NCI-H526 treated with DMSO at 0.1 percent for 48 hours (cell line): ENCODE measurements around the gene CARD11.

ENCODE experiments used
- DNase-seq: peaks from one replicate; lab custom pipeline; 2025; lab: John Stamatoyannopoulos, UW

Gene CARD11

DNA sequence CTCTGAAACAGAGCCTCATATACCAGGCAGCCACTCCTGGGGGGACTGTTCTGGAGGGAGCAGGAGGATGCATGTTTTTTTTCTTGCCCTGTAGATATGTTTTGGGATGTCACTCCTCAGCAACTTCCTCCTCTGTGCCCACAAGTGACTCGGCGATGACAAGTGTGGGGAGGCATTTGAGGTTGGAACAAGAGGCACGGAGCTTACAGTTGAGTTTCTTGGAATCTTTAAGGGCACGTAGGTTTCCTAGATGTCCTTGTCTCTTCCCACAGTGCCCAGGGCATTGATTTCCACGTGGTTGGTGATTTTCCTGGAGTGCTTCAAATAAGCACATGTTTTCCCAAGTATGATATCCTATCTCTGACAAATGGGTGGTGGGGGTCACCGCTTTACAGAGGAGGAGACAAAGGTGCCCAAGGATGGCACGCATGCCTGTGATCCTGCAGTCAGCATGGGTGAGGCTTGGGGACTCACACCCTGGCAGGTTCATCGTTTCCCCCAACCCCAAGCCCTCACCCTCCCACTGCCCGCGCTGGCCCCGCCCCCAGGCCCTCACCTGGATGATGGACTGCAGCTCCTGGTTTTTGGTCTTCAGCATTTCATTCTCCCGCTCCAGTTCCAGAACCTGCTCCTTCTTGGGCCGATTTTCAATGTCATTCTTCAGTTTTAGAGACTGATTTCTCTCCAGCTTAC lies 104.3 kb downstream of the CARD11 start:
- no peak for DNase-seq

DNA sequence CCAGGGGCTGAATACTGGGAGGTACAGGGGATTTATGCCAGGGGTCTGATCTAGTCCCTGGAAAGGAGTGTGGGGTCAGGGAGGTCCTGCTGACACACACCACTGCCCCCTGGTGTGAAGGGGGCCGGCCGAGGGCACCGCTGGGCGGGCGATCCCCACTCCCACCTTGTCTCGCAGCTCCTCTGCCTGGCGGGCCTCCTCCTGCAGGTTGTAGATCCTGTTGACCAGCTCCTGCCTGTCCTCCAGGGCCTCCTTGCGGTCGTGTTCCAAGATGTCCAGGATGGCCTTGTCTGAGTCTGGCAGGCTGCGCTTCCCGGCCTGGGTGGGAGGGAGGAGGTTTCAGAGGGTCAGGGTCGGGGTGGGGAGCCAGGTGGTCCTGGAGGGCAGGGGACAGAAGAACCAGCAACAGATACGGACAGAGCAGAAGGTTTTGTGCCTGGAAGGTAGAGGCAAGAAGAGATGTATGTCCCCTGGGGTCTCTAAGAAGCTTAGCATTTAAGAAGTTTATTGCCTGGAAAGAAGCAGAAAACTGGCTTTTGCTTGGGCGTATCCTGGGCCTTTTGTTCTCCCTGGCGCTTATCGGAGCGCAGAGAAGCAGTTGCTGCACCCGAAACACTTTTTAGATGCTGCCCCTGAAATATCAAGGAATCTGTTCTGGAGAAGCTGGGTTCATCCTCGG lies 105.0 kb downstream of the CARD11 start:
- DNase-seq: no peak

DNA sequence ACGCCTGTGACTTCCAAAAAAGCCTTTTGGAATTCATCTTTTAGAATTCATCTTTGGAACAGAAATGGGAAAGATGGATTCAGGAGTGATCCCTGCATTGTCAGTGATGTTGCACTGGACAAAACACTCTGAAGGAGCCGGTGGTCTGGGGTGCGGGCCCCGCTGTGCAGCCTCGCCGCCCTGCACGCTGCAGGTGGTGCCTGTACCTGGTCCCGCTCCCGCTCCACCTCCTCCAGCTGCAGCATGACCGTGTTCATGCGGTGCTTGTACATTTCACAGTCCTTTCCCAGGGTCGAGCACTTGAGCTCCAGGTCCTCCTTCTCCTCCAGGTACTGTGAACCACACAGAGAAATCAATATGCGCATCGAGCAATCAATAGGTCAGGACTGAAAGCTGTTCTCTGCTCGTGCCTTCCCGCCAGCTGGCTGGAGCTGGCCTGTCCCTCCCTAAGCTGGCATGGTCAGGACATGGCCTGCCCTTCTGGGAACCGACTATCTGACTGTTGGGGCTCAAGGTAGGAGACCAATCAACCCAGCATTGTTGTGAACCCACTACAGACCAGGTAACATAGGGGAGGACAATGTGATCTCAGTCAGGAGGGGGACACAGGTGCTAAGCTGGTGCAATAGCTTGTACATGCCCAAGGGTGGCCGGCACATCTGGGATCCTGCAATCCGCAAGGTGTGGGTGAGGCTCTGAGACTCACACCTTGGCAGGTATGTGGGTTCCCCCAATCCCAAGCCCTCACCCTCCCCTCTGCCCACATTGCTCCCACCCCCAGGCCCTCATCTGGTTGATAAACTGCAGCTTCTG lies 105.8 kb downstream of the CARD11 start:
- DNase-seq: no peak

DNA sequence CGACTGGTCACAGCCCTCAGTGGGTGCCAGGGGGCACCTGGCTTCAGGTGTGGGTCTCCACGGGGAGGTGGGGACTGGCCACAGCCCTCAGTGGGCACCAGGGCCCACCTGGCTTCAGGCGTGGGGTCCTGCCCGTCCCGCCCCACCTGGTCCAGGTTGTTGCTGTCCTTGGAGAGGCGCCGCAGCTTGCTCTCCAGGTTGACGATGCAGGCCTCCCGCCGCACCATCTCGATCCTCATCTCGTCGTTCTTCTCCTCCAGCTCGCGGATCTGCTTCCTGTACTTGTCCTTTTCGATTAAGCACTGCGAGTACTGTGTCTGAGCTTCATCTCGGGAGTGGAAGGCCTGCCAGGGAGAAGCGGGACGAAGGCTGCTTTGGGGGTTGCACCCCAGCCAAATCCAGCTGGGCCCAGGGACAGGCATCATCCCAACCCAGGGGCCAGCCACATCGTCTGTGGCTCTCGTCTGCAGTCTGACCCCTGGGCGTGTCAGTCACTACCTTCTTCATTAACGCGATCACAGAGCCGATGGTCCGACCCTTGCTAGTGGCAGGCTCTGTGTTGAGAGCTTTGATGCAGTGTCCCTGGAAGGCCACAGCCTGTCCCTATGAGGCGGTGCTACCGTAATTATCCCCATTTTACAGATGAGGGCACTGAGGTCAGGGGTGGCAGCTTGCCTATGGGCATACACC lies 106.6 kb downstream of the CARD11 start:
- DNase-seq: no peak

DNA sequence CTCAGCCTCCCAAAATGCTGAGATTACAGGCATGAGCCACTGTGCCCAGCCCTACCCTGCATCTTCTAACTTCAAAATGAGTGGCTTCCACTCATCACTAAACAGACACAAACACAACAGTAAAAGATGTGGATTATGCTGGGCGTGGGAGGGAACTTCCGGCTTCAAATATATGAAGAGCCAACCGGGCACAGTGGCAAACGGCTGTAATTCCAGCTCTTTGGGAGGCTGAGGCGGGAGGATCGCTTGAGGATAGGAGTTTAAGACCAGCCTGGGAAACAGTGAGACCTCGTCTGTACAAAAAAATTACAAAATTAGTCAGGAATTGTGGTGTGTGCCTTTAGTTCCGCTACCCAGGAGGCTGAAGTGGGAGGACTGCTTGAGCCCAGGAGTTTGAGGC lies 107.4 kb downstream of the CARD11 start:
- no peak for DNase-seq

DNA sequence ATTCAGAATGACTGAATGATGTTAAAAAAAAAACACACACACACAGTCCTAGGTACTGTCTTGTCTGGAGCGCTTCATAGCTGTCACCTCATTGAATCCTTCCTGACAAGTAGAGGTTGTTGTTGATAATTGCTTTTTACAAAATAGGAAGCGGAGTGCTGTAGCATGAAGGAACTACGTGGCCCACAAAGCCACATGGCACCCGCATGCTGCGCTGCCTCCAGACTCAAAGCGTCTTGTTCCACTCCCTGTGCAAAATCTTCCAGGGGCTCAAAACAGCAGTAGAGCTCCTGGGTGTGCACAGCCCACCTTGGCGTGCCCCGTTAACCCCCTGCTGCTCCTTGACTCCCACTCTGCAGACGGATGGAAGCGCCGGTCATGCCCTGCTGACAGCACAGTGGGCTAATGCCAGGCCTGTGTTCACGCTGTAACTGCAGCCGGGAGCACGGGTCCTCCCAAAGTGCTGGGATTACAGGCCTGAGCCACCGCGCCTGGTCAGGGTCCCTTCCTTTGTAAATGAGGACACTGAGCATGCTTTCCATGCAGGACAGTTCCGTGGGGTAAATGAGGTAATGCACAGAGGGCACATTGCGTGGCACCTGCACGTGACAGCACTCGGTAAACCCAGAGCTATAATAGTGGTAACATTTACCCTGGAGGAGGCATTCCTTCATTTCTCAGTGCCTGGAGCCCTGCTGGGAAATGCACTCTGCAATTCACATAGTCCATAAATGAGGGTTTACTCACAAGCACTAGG lies 108.5 kb downstream of the CARD11 start:
- no peak for DNase-seq

DNA sequence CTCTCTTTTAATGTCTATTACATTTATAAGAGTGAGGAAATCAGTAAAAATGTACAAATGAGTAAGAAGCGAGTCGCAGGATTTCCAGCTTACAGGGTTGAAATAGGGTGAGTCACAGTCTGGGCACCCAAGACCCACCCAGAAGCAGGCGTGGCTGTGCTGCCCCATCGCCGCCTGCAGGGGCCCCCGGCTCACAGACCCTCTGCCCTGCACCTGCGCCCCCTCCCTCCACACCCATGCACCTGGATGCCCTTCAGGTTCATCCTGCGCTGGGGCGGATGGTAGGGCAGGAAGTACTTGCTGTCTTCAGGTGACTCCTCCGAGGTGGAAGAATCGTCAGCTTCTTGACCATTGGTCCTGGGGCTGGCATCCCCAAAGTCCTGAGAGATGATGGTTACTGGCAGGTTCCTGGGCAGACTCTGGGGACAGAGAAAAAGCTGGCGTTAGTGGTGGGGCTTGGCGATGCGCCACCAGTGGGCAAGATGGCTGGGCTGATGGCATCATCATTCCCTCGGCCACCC lies 109.4 kb downstream of the CARD11 start:
- DNase-seq: no peak

DNA sequence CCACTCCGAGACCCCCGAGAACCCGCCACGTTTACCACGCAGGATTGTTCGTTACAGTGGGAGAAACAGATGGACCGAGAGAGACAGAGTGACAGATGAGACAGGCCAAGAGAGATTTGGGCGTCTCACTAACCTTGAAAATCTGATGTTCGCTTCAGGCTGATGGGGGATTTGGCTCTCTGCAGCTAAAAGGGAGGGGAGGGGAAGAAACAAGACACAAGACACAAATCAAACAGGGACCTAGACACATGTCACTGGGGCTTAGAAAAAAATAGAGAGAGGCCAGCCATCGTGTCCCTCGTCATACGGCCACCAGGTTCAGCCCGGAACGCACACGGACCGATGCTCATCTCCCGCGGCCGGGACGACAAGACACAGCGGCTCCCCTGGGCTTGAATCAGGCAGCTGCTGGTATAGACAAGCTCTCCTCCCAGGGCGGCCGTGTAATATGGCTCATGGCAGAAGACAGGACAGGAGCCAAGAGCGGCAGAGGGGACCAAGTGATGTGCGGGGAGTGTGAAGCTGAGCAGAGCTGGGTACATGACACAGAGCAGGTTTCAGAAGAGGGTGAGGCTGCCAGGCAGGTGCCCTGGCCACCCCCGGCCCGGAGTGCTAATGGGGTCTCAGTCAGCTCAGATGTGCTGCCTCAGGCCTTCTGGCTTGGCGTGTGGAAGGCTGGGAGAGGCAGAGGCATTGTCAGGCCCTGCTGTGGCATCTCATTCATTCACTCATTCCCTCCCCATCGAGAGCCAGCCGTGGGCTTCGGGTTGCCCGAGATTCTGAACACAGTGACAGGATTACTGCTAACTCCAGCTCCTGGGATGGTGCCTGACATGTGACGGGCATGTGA lies 111.0 kb downstream of the CARD11 start:
- no peak for DNase-seq

DNA sequence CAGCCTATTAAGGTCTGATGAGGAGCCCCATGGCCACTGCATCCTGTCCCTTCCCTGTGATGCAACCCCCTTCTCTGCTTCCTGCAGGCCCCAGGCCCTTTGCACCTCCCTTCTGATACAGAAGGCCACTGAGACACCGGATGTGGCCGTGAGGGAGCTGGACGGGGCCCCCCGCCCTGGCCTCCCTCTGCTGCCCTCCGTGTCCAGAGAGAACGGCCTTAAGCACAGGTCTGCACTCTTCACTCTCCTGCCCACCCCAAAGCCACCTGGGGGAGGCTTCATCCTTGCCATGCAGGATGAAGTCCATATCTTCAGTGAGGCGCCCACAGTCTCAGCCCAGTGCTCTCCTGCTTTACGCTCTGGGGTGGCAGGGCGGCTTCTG lies 112.6 kb downstream of the CARD11 start:
- no peak for DNase-seq

DNA sequence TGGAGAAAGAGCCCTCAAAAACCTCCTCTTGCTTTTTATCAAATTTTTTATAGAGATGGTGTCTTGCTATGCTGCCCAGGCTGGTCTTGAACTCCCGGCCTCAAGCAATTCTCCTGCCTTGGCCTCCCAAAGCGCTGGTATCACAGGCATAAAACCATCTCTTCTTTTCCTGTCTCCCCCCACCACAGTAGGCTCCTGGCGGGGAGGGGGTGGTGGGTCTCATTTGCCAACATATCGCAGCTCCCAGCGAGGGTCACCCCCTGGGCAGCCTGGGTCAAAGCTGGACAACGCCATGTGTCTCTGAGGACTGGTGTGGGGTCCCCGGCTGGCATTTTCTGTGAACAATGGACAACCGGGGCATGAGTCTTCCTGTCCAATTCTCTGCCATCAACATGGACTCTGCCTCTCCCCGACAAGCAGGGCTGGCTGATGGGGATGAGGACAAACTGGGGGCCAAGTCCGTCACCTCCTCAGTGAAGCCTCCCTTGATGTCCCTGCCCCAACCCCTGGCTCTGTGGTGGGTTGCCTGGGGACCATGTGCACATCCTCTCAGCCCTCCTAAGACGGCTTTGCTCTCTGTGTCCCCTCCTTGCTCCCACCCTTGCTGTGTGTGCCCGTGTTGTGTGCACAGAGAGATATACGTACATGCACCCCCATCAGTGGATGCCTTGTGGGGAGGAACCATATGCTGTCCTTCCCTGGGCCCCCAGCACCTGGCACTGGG lies 113.2 kb downstream of the CARD11 start:
- no peak for DNase-seq

DNA sequence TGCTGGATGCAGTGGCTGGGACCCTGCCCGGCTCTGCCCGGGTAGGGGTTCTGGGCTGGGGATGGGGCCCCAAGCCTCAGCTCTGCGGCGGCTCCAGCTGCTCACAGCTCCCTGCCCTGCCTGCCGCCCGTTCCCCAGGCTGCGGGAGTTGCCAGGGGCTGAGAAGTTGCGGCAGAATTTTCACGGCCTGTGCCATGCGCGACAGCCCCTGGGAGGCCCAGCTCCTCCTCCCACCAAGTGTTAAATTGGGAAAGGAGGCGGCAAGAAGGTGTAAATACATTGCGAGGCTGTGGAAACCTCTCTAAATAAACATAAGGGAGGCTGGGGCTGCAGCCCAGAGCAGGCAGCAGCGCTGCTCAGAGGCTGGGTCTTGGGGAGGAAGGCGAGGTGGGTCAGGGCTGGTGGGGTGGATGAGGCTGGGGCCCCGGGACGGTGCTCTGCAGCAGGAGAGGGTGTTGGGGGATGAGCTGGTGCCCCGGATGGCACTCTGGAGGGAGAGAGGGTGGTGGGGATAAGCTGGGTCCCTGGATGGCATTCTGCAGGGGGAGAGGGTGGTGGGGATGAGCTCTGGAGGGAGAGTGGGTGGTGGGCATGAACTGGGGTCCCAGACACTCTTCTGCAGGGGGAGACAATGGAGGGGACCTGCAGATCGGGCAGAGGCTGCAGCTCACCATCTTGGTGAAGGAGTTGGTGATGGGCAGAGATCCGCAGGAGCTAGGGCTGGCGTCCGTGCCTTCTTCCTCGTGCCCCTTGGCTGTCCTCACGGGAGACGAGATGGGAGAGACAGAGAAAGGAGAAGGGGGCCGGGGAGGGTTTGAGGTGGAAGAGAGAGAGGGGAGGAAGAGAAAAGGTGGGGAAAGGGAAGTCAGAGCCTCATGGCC lies 114.1 kb downstream of the CARD11 start:
- DNase-seq: no peak

DNA sequence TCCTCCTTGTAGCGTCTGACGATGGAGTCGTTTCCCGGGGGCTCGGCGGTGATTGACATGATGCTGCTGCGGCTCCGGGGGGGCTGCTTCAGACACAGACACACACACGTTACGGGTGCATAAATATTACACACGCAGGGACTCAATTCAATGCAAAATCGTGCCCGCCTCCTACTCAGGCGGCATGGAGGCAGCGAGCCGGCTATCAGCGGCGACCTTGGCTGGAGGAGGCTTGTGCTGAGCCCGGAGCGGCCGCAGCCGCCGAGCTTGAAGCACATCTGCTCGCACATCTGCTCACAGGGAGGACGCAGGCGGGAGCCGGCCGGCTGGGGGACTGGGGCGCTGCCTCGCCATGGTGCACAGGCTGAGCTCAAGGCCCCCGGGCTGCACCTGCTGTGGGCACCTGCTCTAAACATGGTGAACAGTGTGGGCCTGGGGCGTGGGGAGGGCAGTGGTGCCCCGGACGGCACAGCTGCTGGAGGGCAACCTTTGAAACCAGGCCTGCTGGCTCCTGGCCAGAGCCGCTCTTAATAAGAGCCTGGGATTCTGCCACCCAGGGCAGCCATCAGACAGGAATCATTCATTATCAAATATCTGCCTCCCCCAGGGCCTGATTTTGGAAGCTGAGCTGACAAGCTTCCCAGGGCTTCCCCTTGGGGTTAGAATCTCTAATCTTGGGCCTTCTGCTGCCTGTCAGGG lies 114.9 kb downstream of the CARD11 start:
- no peak for DNase-seq

DNA sequence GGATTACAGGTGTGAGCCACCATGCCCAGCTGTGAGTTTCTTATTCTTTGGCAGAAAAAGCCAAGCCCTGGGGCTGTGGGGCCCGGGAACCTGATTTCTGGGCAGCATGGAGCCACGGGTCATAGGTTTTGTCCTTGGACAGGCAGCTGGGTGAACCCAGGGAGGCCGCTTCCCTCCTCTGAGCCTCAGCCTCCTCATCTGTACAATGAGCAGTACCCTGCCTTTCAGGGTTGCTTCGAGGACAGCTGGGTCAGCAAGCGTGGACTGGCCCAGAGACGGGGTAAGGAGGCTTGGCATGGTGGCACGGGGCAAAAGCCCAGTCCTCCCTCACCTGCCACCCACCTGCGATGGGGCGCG lies 115.4 kb downstream of the CARD11 start:
- no peak for DNase-seq

DNA sequence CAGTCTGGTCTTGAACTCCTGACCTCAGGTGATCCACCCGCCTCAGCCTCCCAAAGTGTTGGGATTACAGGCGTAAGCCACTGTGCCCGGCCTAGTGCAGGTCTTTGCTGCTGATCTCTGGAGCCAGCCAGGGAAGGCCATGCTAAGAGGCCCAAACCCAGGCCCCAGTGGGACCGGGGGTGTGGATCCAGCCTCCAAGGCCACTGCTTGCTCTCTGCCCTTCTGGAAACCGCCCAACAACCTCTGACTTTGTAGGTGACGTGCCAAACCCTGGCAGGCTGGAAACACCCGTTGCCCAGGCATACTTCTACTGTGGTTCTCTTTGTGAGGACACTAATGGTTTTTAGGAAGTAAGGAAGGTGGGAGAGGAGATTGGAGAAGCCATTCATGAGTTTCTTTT lies 116.1 kb downstream of the CARD11 start:
- DNase-seq: no peak

DNA sequence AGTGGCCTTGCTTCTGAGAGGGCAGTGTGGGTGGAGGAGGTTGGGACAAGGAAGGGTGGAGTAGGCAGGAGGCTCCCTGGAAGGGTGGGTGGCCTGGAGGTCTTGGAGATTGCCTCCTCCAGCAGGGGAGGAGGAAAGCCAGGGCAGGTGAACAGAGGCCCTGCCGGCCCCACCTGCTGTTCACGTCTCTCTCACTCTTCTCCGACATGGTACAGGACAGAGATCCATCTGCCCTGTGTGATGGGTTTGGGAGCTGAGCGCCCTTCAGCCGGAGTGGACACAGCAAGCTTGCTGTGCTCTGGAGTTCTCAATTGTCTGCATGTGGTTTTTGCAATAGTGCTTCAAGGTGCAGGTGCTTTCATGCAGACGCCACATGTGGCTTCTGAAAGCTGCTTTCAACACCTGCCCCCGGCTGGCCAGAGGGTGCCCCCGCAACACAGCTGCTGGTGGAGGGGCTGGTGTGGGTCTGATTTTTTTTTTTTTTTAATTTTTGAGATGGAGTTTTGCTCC lies 116.7 kb downstream of the CARD11 start:
- DNase-seq: no peak

DNA sequence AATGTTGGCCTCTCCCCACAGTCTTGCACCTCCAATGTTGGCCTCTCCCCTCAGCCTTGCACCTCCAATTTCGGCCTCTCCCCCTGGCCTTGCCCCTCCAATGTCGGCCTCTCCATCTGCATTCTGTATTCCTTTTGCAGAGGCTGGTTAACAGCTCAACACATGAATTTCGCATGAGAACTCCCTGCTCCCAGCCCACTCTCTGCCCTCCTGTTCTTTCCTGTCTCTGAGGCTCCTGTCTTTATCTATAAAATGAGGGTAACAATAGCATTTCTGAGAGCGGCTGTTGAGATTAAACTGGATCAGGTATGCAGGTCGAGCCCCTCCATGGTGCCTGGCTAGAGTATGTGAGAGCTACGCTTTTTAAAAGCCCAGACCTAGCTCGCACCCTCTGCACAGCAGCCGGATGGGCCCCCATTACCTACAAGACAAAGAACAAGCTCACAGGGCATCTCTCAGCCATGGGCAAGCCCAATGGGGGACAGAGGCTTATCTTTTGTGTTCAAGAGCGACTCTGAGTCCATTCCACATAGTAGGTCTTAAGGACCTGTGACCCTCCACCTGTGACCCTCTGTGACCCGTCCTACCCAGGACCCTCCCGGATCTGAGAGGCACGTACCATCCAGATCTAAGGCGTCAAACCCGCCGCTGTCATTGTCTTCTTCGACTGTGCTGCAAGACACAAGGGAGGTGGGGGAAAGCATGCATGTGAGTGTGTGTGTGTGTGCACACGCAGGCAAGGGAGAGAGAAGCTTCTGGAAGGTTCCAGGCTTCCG lies 117.4 kb downstream of the CARD11 start:
- no peak for DNase-seq
